ENCODE data around the gene MDFI. TPM values are rescaled to one million over a fixed set of nuclear protein-coding genes. Genes with fewer than 3 reads are reported as not detected.

Gene MDFI
- total RNA-seq, 2 experiments from 2014 or later = not detected

DNA sequence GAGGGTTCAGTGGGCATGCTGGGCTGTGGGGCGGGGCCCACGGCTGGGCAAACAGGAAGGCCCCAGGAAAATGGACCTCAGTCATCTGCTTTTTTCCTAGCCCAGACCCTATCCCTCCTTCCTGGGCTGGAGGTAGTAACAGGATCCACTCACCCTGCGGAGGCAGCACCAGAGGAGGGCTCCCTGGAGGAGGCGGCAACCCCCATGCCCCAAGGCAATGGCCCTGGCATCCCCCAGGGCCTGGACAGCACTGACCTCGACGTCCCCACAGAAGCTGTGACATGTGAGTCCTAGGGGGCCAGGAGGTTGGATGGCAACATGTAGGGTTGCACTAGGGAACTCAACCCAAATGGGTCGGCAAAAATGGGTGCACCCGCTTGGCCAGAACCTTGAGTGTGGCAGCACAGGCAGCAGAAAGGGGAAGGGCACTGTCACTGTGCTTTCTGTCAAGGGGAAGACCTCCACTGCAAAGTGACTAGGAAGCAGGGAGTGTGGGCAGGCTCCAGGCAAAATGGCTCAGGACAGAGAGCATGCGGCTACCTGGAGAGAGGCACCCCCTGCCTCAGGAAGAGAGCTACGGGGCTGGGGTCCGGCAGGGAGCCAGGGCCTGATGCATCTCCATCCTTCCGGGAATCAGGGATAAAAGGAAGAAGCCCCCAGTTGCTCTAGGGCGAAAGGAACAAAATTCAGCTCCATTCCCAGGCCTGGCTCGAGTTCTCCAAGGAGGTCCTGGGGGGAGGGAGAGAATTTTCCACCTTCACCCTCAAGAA is 7.9 kb downstream of the MDFI start:
- Histone ChIP-seq H2AFZ (ENCODE audit: low read length) (no peak overlapping the region), H3K4me3 (ENCODE audit: low read depth, low read length, poor library complexity, severe bottlenecking) (no peak overlapping the region), H4K20me1 (ENCODE audit: insufficient read depth, low read length) (no peaks in the 10 kb centered on the region), H3K27ac (ENCODE audit: low read depth, low read length, poor library complexity, severe bottlenecking) (no peak overlapping the region), H3K36me3 (ENCODE audit: insufficient read depth, low read length) (no peaks in the 10 kb centered on the region), H3K79me2 (ENCODE audit: insufficient read depth, low read depth, low read length) (no peaks in the 10 kb centered on the region), H3K4me1 (ENCODE audit: insufficient read depth, low read length, poor library complexity, severe bottlenecking) (no peaks in the 10 kb centered on the region), H3K4me2 (ENCODE audit: low read length) (no peak overlapping the region), H3K9me2 (ENCODE audit: insufficient read depth, low read length) (no peaks in the 10 kb centered on the region), H3K9me3 (ENCODE audit: low read length) (no peaks in the 10 kb centered on the region)
- ChIA-PET CTCF (ENCODE audit: unreplicated experiment) (no interaction called here), POLR2A (no interaction called here)
- intact Hi-C loops (cut with micrococcal nuclease; ENCODE audit: unreplicated experiment) = no loop called here
- TF ChIP-seq, protein P1, sequence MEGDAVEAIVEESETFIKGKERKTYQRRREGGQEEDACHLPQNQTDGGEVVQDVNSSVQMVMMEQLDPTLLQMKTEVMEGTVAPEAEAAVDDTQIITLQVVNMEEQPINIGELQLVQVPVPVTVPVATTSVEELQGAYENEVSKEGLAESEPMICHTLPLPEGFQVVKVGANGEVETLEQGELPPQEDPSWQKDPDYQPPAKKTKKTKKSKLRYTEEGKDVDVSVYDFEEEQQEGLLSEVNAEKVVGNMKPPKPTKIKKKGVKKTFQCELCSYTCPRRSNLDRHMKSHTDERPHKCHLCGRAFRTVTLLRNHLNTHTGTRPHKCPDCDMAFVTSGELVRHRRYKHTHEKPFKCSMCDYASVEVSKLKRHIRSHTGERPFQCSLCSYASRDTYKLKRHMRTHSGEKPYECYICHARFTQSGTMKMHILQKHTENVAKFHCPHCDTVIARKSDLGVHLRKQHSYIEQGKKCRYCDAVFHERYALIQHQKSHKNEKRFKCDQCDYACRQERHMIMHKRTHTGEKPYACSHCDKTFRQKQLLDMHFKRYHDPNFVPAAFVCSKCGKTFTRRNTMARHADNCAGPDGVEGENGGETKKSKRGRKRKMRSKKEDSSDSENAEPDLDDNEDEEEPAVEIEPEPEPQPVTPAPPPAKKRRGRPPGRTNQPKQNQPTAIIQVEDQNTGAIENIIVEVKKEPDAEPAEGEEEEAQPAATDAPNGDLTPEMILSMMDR (conservative IDR thresholded peaks at IDR 0.05; ENCODE audit: low read length) = no peak
- no peak for TF ChIP-seq EZH2phosphoT487 (IDR thresholded peaks at IDR 0.05; ENCODE audit: borderline replicate concordance, low read depth, low read length)
- no TSS peak for BruUV-seq (replicated peaks)
- no peak for DNase-seq (ENCODE audit: low spot score)

DNA sequence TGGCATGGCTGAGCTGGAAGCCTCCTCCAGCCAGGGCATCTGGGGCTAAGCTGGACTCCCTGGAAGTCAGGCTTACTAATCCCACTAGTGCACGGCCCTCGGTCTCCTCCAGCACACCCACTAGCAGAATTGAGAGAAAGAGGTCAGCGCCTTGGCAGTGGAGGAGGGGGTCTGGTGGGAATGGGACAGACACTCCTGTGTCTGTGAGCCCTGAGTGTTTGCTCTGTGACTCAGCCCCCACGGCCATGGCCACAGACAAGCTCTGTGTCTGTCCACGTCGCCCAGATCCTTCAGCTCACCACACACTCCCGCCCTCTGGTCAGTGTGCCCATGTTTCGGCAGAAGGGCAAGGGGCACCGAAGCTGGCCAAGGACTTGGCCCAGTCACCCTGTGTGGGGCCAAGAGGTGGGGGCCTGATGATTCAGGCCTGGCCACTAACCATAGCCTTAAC is 8.8 kb downstream of the MDFI start:
- Histone ChIP-seq H4K20me1 (ENCODE audit: insufficient read depth, low read length) (no peaks in the 10 kb centered on the region), H3K4me2 (ENCODE audit: low read length) (no peak overlapping the region), H3K9me2 (ENCODE audit: insufficient read depth, low read length) (no peaks in the 10 kb centered on the region), H3K4me3 (ENCODE audit: low read depth, low read length, poor library complexity, severe bottlenecking) (no peak overlapping the region), H3K36me3 (ENCODE audit: insufficient read depth, low read length) (no peaks in the 10 kb centered on the region), H3K27ac (ENCODE audit: low read depth, low read length, poor library complexity, severe bottlenecking) (no peak overlapping the region), H3K4me1 (ENCODE audit: insufficient read depth, low read length, poor library complexity, severe bottlenecking) (no peaks in the 10 kb centered on the region), H2AFZ (ENCODE audit: low read length) (no peak overlapping the region), H3K9me3 (ENCODE audit: low read length) (no peaks in the 10 kb centered on the region), H3K79me2 (ENCODE audit: insufficient read depth, low read depth, low read length) (no peaks in the 10 kb centered on the region)
- CTCF ChIA-PET (ENCODE audit: unreplicated experiment) = no interaction called here
- POLR2A ChIA-PET = no interaction called here
- no peak for TF ChIP-seq EZH2phosphoT487 (IDR thresholded peaks at IDR 0.05; ENCODE audit: borderline replicate concordance, low read depth, low read length)
- TF ChIP-seq, protein P1 (conservative IDR thresholded peaks at IDR 0.05; ENCODE audit: low read length) = no peak
- intact Hi-C loops (cut with micrococcal nuclease; ENCODE audit: unreplicated experiment) = no loop called here
- no TSS peak for BruUV-seq (replicated peaks)
- DNase-seq (ENCODE audit: low spot score) = no peak

DNA sequence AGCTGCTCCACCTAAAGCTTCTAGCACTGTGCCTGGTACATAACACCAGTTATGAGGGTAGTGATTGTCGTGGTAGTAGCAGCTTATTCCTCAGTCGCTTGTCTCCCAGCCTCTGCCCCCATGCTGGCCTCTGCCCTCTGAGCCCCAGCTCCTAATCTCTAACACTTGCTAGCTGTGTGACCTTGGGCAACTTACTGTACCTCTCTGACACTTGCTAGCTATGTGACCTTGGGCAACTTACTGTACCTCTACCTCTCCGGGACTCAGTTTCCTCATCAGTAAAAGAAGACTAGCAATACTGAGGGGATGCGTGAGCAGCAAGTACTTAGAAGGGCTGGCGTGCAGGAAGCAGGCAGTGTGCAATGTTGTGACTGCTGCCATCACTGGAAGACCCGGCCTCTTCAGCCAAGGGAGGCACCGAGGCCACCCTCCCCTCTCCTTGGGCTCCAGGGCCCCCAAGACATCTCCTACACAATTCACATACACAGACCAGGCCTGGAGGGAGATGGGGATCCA is 9.9 kb downstream of the MDFI start:
- CTCF ChIA-PET (ENCODE audit: unreplicated experiment) = interaction anchor here (0.6 kb wide), 1 partner anchor 223 kb away, joined by 5 read pairs; no protein-coding TSS in a partner anchor
- BruUV-seq (replicated peaks) = no TSS peak
- H3K4me2 ChIP-seq (ENCODE audit: low read length) = no peak overlapping the region

More for the DNA sequence above, 9.9 kb downstream of the MDFI start:
- Histone ChIP-seq H3K27ac (ENCODE audit: low read depth, low read length, poor library complexity, severe bottlenecking) (no peak overlapping the region), H2AFZ (ENCODE audit: low read length) (no peak overlapping the region), H3K4me3 (ENCODE audit: low read depth, low read length, poor library complexity, severe bottlenecking) (no peak overlapping the region), H3K4me1 (ENCODE audit: insufficient read depth, low read length, poor library complexity, severe bottlenecking) (no peaks in the 10 kb centered on the region), H3K9me3 (ENCODE audit: low read length) (no peaks in the 10 kb centered on the region), H3K9me2 (ENCODE audit: insufficient read depth, low read length) (no peaks in the 10 kb centered on the region), H3K36me3 (ENCODE audit: insufficient read depth, low read length) (no peaks in the 10 kb centered on the region), H4K20me1 (ENCODE audit: insufficient read depth, low read length) (no peaks in the 10 kb centered on the region), H3K79me2 (ENCODE audit: insufficient read depth, low read depth, low read length) (no peaks in the 10 kb centered on the region)
- intact Hi-C loops (cut with micrococcal nuclease; ENCODE audit: unreplicated experiment) = no loop called here
- POLR2A ChIA-PET = interaction anchor here (0.6 kb wide), 1 partner anchor 82 kb away, joined by 3 read pairs; no protein-coding TSS in a partner anchor
- no peak for TF ChIP-seq EZH2phosphoT487 (IDR thresholded peaks at IDR 0.05; ENCODE audit: borderline replicate concordance, low read depth, low read length)
- TF ChIP-seq, protein P1 (conservative IDR thresholded peaks at IDR 0.05; ENCODE audit: low read length) = no peak
- DNase-seq (ENCODE audit: low spot score) = no peak
